PFSK-1 (cell line): Measurements from ENCODE around the gene CARMIL1.

Source experiments
- FOXP2 ChIP-seq: optimal IDR thresholded peaks from 2 replicates; pipeline ENCODE3; 2011; ENCODE audit warnings: borderline replicate concordance, control low read depth, inconsistent platforms; ENCODE audit not compliant: insufficient read depth; ENCODE audit errors: extremely low read length, extremely low read depth
- POLR2AphosphoS5 ChIP-seq: IDR thresholded peaks from 2 replicates; pipeline ENCODE4 v1.6.1; 2012; ENCODE audit warnings: low read depth, mild to moderate bottlenecking, control low read depth, low read length, moderate library complexity
- REST ChIP-seq, 2 experiments: IDR thresholded peaks; 2 replicates each; pipeline versions ENCODE4 v1.6.1 to v1.8.0; 2011 to 2012; ENCODE audit warnings: low read depth in 2 of 2, low read length in 2 of 2, control low read depth in 1 of 2, inconsistent platforms in 1 of 2, mild to moderate bottlenecking in 1 of 2, moderate library complexity in 1 of 2; ENCODE audit not compliant: insufficient read depth in 1 of 2
- SIN3A ChIP-seq: IDR thresholded peaks from 2 replicates; pipeline ENCODE4 v1.6.1; 2012; ENCODE audit warnings: mild to moderate bottlenecking, low read length, moderate library complexity, borderline replicate concordance; ENCODE audit not compliant: insufficient read depth
- TAF1 ChIP-seq: IDR thresholded peaks from 2 replicates; pipeline ENCODE4 v1.6.1; 2012; ENCODE audit warnings: low read length, control low read depth, borderline replicate concordance; ENCODE audit not compliant: insufficient read depth

Gene CARMIL1

GRCh38 chr6:25340431-25341202, 61.4 kb downstream of the CARMIL1 start:
- TF ChIP-seq REST (IDR thresholded peaks at IDR 0.05; ENCODE audit: insufficient read depth in 1 of 2, low read depth in 2 of 2, low read length in 2 of 2), result no peak
- TF ChIP-seq TAF1, result no peak
- no peak for TF ChIP-seq SIN3A
- TF ChIP-seq POLR2AphosphoS5, result no peak
- TF ChIP-seq FOXP2, result no peak

GRCh38 chr6:25341203-25341552, 62.0 kb downstream of the CARMIL1 start:
- no peak for TF ChIP-seq POLR2AphosphoS5
- TF ChIP-seq FOXP2, result no peak
- TF ChIP-seq TAF1, result no peak
- no peak for TF ChIP-seq SIN3A
- TF ChIP-seq REST (IDR thresholded peaks at IDR 0.05; ENCODE audit: insufficient read depth in 1 of 2, low read depth in 2 of 2, low read length in 2 of 2), result no peak

GRCh38 chr6:25341923-25342619, 62.9 kb downstream of the CARMIL1 start:
- no peak for TF ChIP-seq FOXP2
- TF ChIP-seq TAF1, result no peak
- TF ChIP-seq REST (IDR thresholded peaks at IDR 0.05; ENCODE audit: insufficient read depth in 1 of 2, low read depth in 2 of 2, low read length in 2 of 2), result no peak
- TF ChIP-seq SIN3A, result no peak
- no peak for TF ChIP-seq POLR2AphosphoS5

GRCh38 chr6:25342802-25343201, 63.6 kb downstream of the CARMIL1 start:
- TF ChIP-seq REST (IDR thresholded peaks at IDR 0.05; ENCODE audit: insufficient read depth in 1 of 2, low read depth in 2 of 2, low read length in 2 of 2) (no peak), FOXP2 (no peak), POLR2AphosphoS5 (no peak), TAF1 (no peak), SIN3A (no peak)
